ENCODE measurements around the gene RNU6-1.
A peak's percentile ranks its signal among the peaks of the same experiment; 100 is the strongest.

RNU6-1 gene

GRCh38 chr15:67821784-67822440 lies 17.9 kb downstream of the RNU6-1 start:
- Histone ChIP-seq H3K27me3 (replicated peaks in 2 of 5; ENCODE audit: control insufficient read depth in 4 of 5, insufficient read depth in 5 of 5, low read length in 4 of 5) (peaks cover 0 to 97% (median 61%) of the 10 kb centered on the region in 5 experiments), H3K9me3 (ENCODE audit: control extremely low read depth in 1 of 5, control insufficient read depth in 4 of 5, insufficient read depth in 2 of 5, low read depth in 1 of 5, low read length in 4 of 5) (peaks cover 0 to 14% (median 6%) of the 10 kb centered on the region in 5 experiments), H3K27ac (ENCODE audit: insufficient read depth in 1 of 2, low read depth in 1 of 2, low read length in 2 of 2, poor library complexity in 1 of 2, severe bottlenecking in 2 of 2) (no peak overlapping the region), H3K4me3 (ENCODE audit: control insufficient read depth in 1 of 7, extremely low read depth in 1 of 7, insufficient read depth in 4 of 7, low read depth in 2 of 7, low read length in 6 of 7) (no peak overlapping the region), H3K4me1 (ENCODE audit: control extremely low read depth in 1 of 4, control insufficient read depth in 4 of 4, insufficient read depth in 4 of 4, low read length in 3 of 4) (peaks cover 0 to 50% (median 30%) of the 10 kb centered on the region in 4 experiments), H3K36me3 (ENCODE audit: control insufficient read depth in 4 of 4, insufficient read depth in 4 of 4, low read length in 3 of 4) (no peaks in the 10 kb centered on the region)
- WGBS (ENCODE audit: insufficient coverage) = 5% methylated on average over 27 of the region's 43 CpGs
- POLR2A ChIA-PET = no interaction called here
- DNase-seq = no peak
- CTCF ChIA-PET = no interaction called here

- DNase-seq = peak in 2 of 3 donors; percentile 81
- peaks cover 0 to 18% (median 4%) of the 10 kb centered on the region in 5 experiments for H3K9me3 ChIP-seq (ENCODE audit: control extremely low read depth in 1 of 5, control insufficient read depth in 4 of 5, insufficient read depth in 2 of 5, low read depth in 1 of 5, low read length in 4 of 5)
- no peak overlapping the region for H3K4me3 ChIP-seq (ENCODE audit: control insufficient read depth in 1 of 7, extremely low read depth in 1 of 7, insufficient read depth in 4 of 7, low read depth in 2 of 7, low read length in 6 of 7)
- WGBS (ENCODE audit: insufficient coverage) = 7% methylated on average over 30 of the region's 39 CpGs
- H3K27me3 ChIP-seq (replicated peaks in 2 of 5; ENCODE audit: control insufficient read depth in 4 of 5, insufficient read depth in 5 of 5, low read length in 4 of 5) = peaks cover 0 to 94% (median 57%) of the 10 kb centered on the region in 5 experiments
- peaks cover 0 to 4% (median 0%) of the 10 kb centered on the region in 4 experiments for H3K36me3 ChIP-seq (ENCODE audit: control insufficient read depth in 4 of 4, insufficient read depth in 4 of 4, low read length in 3 of 4)
- POLR2A ChIA-PET = interaction anchor here (0.6 kb wide), 1 partner anchor 205 kb away, joined by 3 read pairs; no protein-coding TSS in a partner anchor
- peaks cover 0 to 44% (median 29%) of the 10 kb centered on the region in 4 experiments for H3K4me1 ChIP-seq (ENCODE audit: control extremely low read depth in 1 of 4, control insufficient read depth in 4 of 4, insufficient read depth in 4 of 4, low read length in 3 of 4)
- CTCF ChIA-PET = interaction anchor here (1.1 to 1.2 kb wide), 2 partner anchors 12 to 15 kb away, joined by 3 to 4 read pairs; no protein-coding TSS in a partner anchor
- no peak overlapping the region for H3K27ac ChIP-seq (ENCODE audit: insufficient read depth in 1 of 2, low read depth in 1 of 2, low read length in 2 of 2, poor library complexity in 1 of 2, severe bottlenecking in 2 of 2)
Measured at GRCh38 chr15:67820992-67821783, 18.7 kb downstream of the RNU6-1 start.

- WGBS (ENCODE audit: insufficient coverage) = 12% methylated on average over 42 of the region's 50 CpGs
Measured at GRCh38 chr15:67820122-67820991, 19.5 kb downstream of the RNU6-1 start.

GRCh38 chr15:67819636-67820035 lies 20.2 kb downstream of the RNU6-1 start:
- POLR2A ChIA-PET = no interaction called here
- H3K4me3 ChIP-seq (ENCODE audit: control insufficient read depth in 1 of 7, extremely low read depth in 1 of 7, insufficient read depth in 4 of 7, low read depth in 2 of 7, low read length in 6 of 7) = no peak overlapping the region
- no peak for DNase-seq
- WGBS (ENCODE audit: insufficient coverage) = 22% methylated on average over 13 of the region's 19 CpGs
- H3K27ac ChIP-seq (ENCODE audit: insufficient read depth in 1 of 2, low read depth in 1 of 2, low read length in 2 of 2, poor library complexity in 1 of 2, severe bottlenecking in 2 of 2) = no peak overlapping the region
- peaks cover 0 to 33% (median 21%) of the 10 kb centered on the region in 4 experiments for H3K4me1 ChIP-seq (ENCODE audit: control extremely low read depth in 1 of 4, control insufficient read depth in 4 of 4, insufficient read depth in 4 of 4, low read length in 3 of 4)
- peaks cover 0 to 22% (median 6%) of the 10 kb centered on the region in 5 experiments for H3K9me3 ChIP-seq (ENCODE audit: control extremely low read depth in 1 of 5, control insufficient read depth in 4 of 5, insufficient read depth in 2 of 5, low read depth in 1 of 5, low read length in 4 of 5)
- H3K36me3 ChIP-seq (ENCODE audit: control insufficient read depth in 4 of 4, insufficient read depth in 4 of 4, low read length in 3 of 4) = peaks cover 0 to 12% (median 0%) of the 10 kb centered on the region in 4 experiments
- H3K27me3 ChIP-seq (replicated peaks in 2 of 5; ENCODE audit: control insufficient read depth in 4 of 5, insufficient read depth in 5 of 5, low read length in 4 of 5) = peaks cover 0 to 84% (median 50%) of the 10 kb centered on the region in 5 experiments
- CTCF ChIA-PET = no interaction called here

More at GRCh38 chr15:67820122-67820991, 19.5 kb downstream of the RNU6-1 start:
- H3K9me3 ChIP-seq (ENCODE audit: control extremely low read depth in 1 of 5, control insufficient read depth in 4 of 5, insufficient read depth in 2 of 5, low read depth in 1 of 5, low read length in 4 of 5) = peaks cover 0 to 22% (median 6%) of the 10 kb centered on the region in 5 experiments
- POLR2A ChIA-PET = interaction anchor here (0.6 kb wide), 1 partner anchor 204 kb away, joined by 3 read pairs; no protein-coding TSS in a partner anchor
- H3K36me3 ChIP-seq (ENCODE audit: control insufficient read depth in 4 of 4, insufficient read depth in 4 of 4, low read length in 3 of 4) = peaks cover 0 to 7% (median 0%) of the 10 kb centered on the region in 4 experiments
- peaks cover 0 to 86% (median 50%) of the 10 kb centered on the region in 5 experiments for H3K27me3 ChIP-seq (replicated peaks in 2 of 5; ENCODE audit: control insufficient read depth in 4 of 5, insufficient read depth in 5 of 5, low read length in 4 of 5)
- peak in 2 of 3 donors; percentile 44 to 48 for DNase-seq
- no peak overlapping the region for H3K4me3 ChIP-seq (ENCODE audit: control insufficient read depth in 1 of 7, extremely low read depth in 1 of 7, insufficient read depth in 4 of 7, low read depth in 2 of 7, low read length in 6 of 7)
- CTCF ChIA-PET = interaction anchor here (1.1 to 1.2 kb wide), 2 partner anchors 11 to 14 kb away, joined by 3 to 4 read pairs; no protein-coding TSS in a partner anchor
- peaks cover 0 to 35% (median 21%) of the 10 kb centered on the region in 4 experiments for H3K4me1 ChIP-seq (ENCODE audit: control extremely low read depth in 1 of 4, control insufficient read depth in 4 of 4, insufficient read depth in 4 of 4, low read length in 3 of 4)
- H3K27ac ChIP-seq (ENCODE audit: insufficient read depth in 1 of 2, low read depth in 1 of 2, low read length in 2 of 2, poor library complexity in 1 of 2, severe bottlenecking in 2 of 2) = no peak overlapping the region

- Histone ChIP-seq H3K9me3 (ENCODE audit: control extremely low read depth in 1 of 5, control insufficient read depth in 4 of 5, insufficient read depth in 2 of 5, low read depth in 1 of 5, low read length in 4 of 5) (peaks cover 0 to 22% (median 6%) of the 10 kb centered on the region in 5 experiments), H3K27ac (ENCODE audit: insufficient read depth in 1 of 2, low read depth in 1 of 2, low read length in 2 of 2, poor library complexity in 1 of 2, severe bottlenecking in 2 of 2) (no peak overlapping the region), H3K4me1 (ENCODE audit: control extremely low read depth in 1 of 4, control insufficient read depth in 4 of 4, insufficient read depth in 4 of 4, low read length in 3 of 4) (peaks cover 0 to 25% (median 16%) of the 10 kb centered on the region in 4 experiments), H3K36me3 (ENCODE audit: control insufficient read depth in 4 of 4, insufficient read depth in 4 of 4, low read length in 3 of 4) (peaks cover 0 to 12% (median 0%) of the 10 kb centered on the region in 4 experiments), H3K4me3 (ENCODE audit: control insufficient read depth in 1 of 7, extremely low read depth in 1 of 7, insufficient read depth in 4 of 7, low read depth in 2 of 7, low read length in 6 of 7) (no peak overlapping the region), H3K27me3 (replicated peaks in 2 of 5; ENCODE audit: control insufficient read depth in 4 of 5, insufficient read depth in 5 of 5, low read length in 4 of 5) (peaks cover 0 to 72% (median 42%) of the 10 kb centered on the region in 5 experiments)
- ChIA-PET POLR2A (interaction anchor here (0.6 kb wide), 1 partner anchor 33 kb away, joined by 4 read pairs; no protein-coding TSS in a partner anchor), CTCF (interaction anchor here (0.6 to 1.5 kb wide), 3 partner anchors 18 to 36 kb away, joined by 3 to 4 read pairs (median 3); no protein-coding TSS in a partner anchor)
- no peak for DNase-seq
- WGBS (ENCODE audit: insufficient coverage) = 82% methylated on average over 2 of the region's 3 CpGs
Measured at GRCh38 chr15:67818464-67818863, 21.4 kb downstream of the RNU6-1 start.

- Histone ChIP-seq H3K4me1 (ENCODE audit: control extremely low read depth in 1 of 4, control insufficient read depth in 4 of 4, insufficient read depth in 4 of 4, low read length in 3 of 4) (peaks cover 0 to 24% (median 13%) of the 10 kb centered on the region in 4 experiments), H3K9me3 (ENCODE audit: control extremely low read depth in 1 of 5, control insufficient read depth in 4 of 5, insufficient read depth in 2 of 5, low read depth in 1 of 5, low read length in 4 of 5) (peaks cover 0 to 21% (median 6%) of the 10 kb centered on the region in 5 experiments), H3K36me3 (ENCODE audit: control insufficient read depth in 4 of 4, insufficient read depth in 4 of 4, low read length in 3 of 4) (peaks cover 0 to 12% (median 0%) of the 10 kb centered on the region in 4 experiments), H3K27ac (ENCODE audit: insufficient read depth in 1 of 2, low read depth in 1 of 2, low read length in 2 of 2, poor library complexity in 1 of 2, severe bottlenecking in 2 of 2) (no peak overlapping the region), H3K4me3 (ENCODE audit: control insufficient read depth in 1 of 7, extremely low read depth in 1 of 7, insufficient read depth in 4 of 7, low read depth in 2 of 7, low read length in 6 of 7) (no peak overlapping the region), H3K27me3 (replicated peaks in 2 of 5; ENCODE audit: control insufficient read depth in 4 of 5, insufficient read depth in 5 of 5, low read length in 4 of 5) (peaks cover 0 to 54% (median 29%) of the 10 kb centered on the region in 5 experiments)
- WGBS (ENCODE audit: insufficient coverage) = no CpG with 5 or more reads among the region's 3 CpGs
- ChIA-PET POLR2A (no interaction called here), CTCF (no interaction called here)
- no peak for DNase-seq
Measured at GRCh38 chr15:67816668-67817067, 23.2 kb downstream of the RNU6-1 start.
